ENCODE data around the gene B3GLCT.
"Not testable (repeated sequence)": the region's sequence is repeated elsewhere in the genome, so short reads cannot be mapped to it uniquely, and the experiment has no call there.

GRCh38 chr13:31339616-31340015 is 139.8 kb downstream of the B3GLCT start:
- TF ChIP-seq CTCF (IDR thresholded peaks at IDR 0.05; ENCODE audit: extremely low read depth in 1 of 2, insufficient read depth in 1 of 2, low read depth in 1 of 2, low read length in 2 of 2); POLR2AphosphoS5 (IDR thresholded peaks at IDR 0.05; ENCODE audit: insufficient read depth, low read depth, low read length); FOS (IDR thresholded peaks at IDR 0.05; ENCODE audit: borderline replicate concordance, insufficient read depth, low read length); GATA2 (IDR thresholded peaks at IDR 0.05; ENCODE audit: insufficient read depth, insufficient read length, low read depth, low read length); POLR2A (IDR thresholded peaks at IDR 0.05; ENCODE audit: low read depth, low read length): not testable (repeated sequence)

Measured in endothelial cell of umbilical vein (primary cell).